NCI-H2107 treated with DMSO at 0.1 percent for 48 hours (cell line): ENCODE results near the gene ITGAE.
"Not testable (repeated sequence)": the region's sequence is repeated elsewhere in the genome, so short reads cannot be mapped to it uniquely, and the experiment has no call there.

Source experiments
- DNase-seq: peaks from one replicate; lab custom pipeline; 2025; ENCODE audit not compliant: unreplicated experiment; lab: John Stamatoyannopoulos, UW

The ITGAE gene

GRCh38 chr17:3800362-3801271 lies at the start of gene ITGAE:
Gene ITGAE (minus strand): TSS chr17:3801188. CDS start chr17:3801144, 44 bp downstream.
- DNase-seq: no peak

GRCh38 chr17:3848229-3848835 lies 47.3 kb upstream of the ITGAE start:
- DNase-seq: no peak

- no peak for DNase-seq
Observed at GRCh38 chr17:3847165-3847670, 46.2 kb upstream of the ITGAE start.

GRCh38 chr17:3846437-3847164 lies 45.6 kb upstream of the ITGAE start:
- DNase-seq: no peak

GRCh38 chr17:3845621-3846436 lies 44.8 kb upstream of the ITGAE start, which contains the start of gene NCBP3:
Gene NCBP3 (minus strand): TSS chr17:3846246. CDS start chr17:3846223, 23 bp downstream.
- peak; percentile 29 for DNase-seq

GRCh38 chr17:3845291-3845620 lies 44.3 kb upstream of the ITGAE start:
- DNase-seq: no peak

- not testable (repeated sequence) for DNase-seq
Observed at GRCh38 chr17:3844556-3844955, 43.6 kb upstream of the ITGAE start.

- peak; percentile 18 for DNase-seq
Observed at GRCh38 chr17:3843935-3844516, 43.0 kb upstream of the ITGAE start.

- DNase-seq: no peak
Observed at GRCh38 chr17:3838206-3838605, 37.2 kb upstream of the ITGAE start.

- DNase-seq: no peak
Observed at GRCh38 chr17:3836551-3836950, 35.6 kb upstream of the ITGAE start.

- no peak for DNase-seq
Observed at GRCh38 chr17:3835410-3836229, 34.6 kb upstream of the ITGAE start.

GRCh38 chr17:3834811-3835210 lies 33.8 kb upstream of the ITGAE start:
- no peak for DNase-seq

GRCh38 chr17:3828852-3829232 lies 27.9 kb upstream of the ITGAE start:
- DNase-seq: no peak

- DNase-seq: no peak
Observed at GRCh38 chr17:3828151-3828851, 27.3 kb upstream of the ITGAE start.

- DNase-seq: no peak
Observed at GRCh38 chr17:3827124-3827773, 26.3 kb upstream of the ITGAE start.

GRCh38 chr17:3826191-3826590 lies 25.2 kb upstream of the ITGAE start:
- DNase-seq: no peak

- no peak for DNase-seq
Observed at GRCh38 chr17:3821101-3821500, 20.1 kb upstream of the ITGAE start.

GRCh38 chr17:3818786-3819185 lies 17.8 kb upstream of the ITGAE start:
- no peak for DNase-seq
